ENCODE data around the gene CFAP299. TPM values are rescaled to one million over a fixed set of nuclear protein-coding genes. Genes with fewer than 3 reads are reported as not detected.

Gene CFAP299
- total and polyA plus RNA-seq, 10 donors: 0.11 TPM; not detected in 9

DNA sequence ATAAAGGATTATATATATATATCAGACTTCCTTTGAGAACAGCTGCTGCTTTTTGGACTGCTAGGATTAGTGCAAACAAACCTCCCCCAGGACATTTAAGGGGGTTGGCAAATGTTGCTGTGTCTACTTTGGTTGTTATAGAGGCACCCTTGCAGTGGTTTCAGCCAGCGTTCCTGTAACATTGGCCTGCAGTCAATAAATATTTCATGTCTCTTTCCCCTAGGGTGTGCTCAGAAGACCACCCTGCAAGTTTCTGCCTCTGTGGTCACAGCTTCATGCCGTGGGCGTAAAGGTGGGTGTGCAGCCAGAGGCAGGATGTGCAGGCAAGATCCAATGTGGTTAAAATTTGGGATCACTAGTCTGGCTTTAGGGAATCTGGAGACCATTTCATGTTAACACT lies 40.2 kb upstream of the CFAP299 start:
- DNase-seq: no peak
- no peak for TF ChIP-seq POLR2A (IDR thresholded peaks at IDR 0.05)
- no peak for TF ChIP-seq CTCF (IDR thresholded peaks at IDR 0.05 in 8 of 11, conservative IDR thresholded peaks at IDR 0.05 in 3 of 11)
- no peak for TF ChIP-seq POLR2AphosphoS5 (IDR thresholded peaks at IDR 0.05)
- no peaks in the 10 kb centered on the region for H3K9me3 ChIP-seq
- H3K4me1 ChIP-seq: no peaks in the 10 kb centered on the region
- WGBS, 5 donors: 71 to 90% (median 80%) methylated on average over 3 of the region's 3 CpGs
- H3K4me3 ChIP-seq: no peak overlapping the region
- H3K27ac ChIP-seq: no peak overlapping the region
- peaks cover 0 to 9% (median 0%) of the 10 kb centered on the region in 7 donors for H3K27me3 ChIP-seq (replicated peaks in 1 of 7)
- intact Hi-C loops (cut with DNase I; ENCODE audit: low total_unique reads): no loop called here
- no peaks in the 10 kb centered on the region for H3K36me3 ChIP-seq

DNA sequence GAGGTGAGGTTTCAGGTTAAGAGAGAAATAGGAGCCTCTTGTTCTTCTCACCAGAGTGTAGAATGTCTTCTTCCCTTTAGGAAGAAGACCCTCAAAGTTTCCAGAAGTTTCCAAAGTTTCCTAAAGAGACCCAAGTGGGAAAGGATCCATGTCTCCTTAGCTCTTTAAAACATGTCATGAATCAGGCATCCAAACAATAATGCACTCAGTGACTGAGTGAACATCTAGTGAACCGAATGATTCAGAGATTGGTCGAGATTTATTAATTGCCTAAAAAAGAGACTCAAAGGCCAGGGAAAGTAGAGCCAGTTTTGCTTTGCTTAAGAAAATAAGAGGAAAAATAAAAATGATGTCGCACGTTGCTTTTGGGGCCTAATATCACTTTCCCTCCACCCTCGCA lies 39.7 kb upstream of the CFAP299 start:
- Histone ChIP-seq H3K4me3 (no peak overlapping the region), H3K9me3 (no peaks in the 10 kb centered on the region), H3K27ac (no peak overlapping the region), H3K36me3 (no peaks in the 10 kb centered on the region), H3K27me3 (replicated peaks in 1 of 7) (peaks cover 0 to 13% (median 0%) of the 10 kb centered on the region in 7 donors), H3K4me1 (no peaks in the 10 kb centered on the region)
- TF ChIP-seq POLR2A (IDR thresholded peaks at IDR 0.05): no peak
- no peak for TF ChIP-seq POLR2AphosphoS5 (IDR thresholded peaks at IDR 0.05)
- TF ChIP-seq CTCF (IDR thresholded peaks at IDR 0.05 in 8 of 11, conservative IDR thresholded peaks at IDR 0.05 in 3 of 11): no peak
- DNase-seq: no peak
- WGBS, 5 donors: 91 to 96% (median 92%) methylated on average over 5 of the region's 5 CpGs
- intact Hi-C loops (cut with DNase I; ENCODE audit: low total_unique reads): no loop called here

DNA sequence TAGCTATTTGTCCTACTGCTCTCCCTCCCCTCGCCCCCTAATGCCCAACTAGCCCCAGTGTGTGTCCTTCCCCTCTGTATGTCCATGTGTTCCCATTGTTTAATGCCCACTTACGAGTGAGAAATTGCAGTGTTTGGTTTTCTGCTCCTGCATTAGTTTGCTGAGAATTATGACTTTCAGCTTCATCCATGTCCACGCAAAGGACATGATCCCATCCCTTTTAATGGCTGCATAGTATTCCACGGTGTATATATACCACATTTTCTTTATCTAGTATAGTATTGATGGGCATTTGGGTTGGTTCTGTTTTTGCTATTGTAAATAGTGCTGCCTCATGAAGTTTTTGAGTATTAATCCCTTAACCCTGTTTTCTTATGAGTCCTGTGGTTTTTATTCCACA lies 33.6 kb upstream of the CFAP299 start:
- Histone ChIP-seq H3K27me3 (replicated peaks in 1 of 7) (peaks cover 0 to 13% (median 0%) of the 10 kb centered on the region in 7 donors), H3K9me3 (peaks cover 0 to 4% (median 0%) of the 10 kb centered on the region in 8 donors), H3K27ac (no peak overlapping the region), H3K4me3 (no peak overlapping the region), H3K4me1 (no peaks in the 10 kb centered on the region), H3K36me3 (no peaks in the 10 kb centered on the region)
- TF ChIP-seq CTCF (IDR thresholded peaks at IDR 0.05 in 8 of 11, conservative IDR thresholded peaks at IDR 0.05 in 3 of 11) (no peak), POLR2AphosphoS5 (IDR thresholded peaks at IDR 0.05) (no peak), POLR2A (IDR thresholded peaks at IDR 0.05) (no peak)
- no peak for DNase-seq
- intact Hi-C loops (cut with DNase I; ENCODE audit: low total_unique reads): no loop called here
- 60 to 85% (median 73%) methylated on average over 4 of the region's 4 CpGs for WGBS, 5 donors

DNA sequence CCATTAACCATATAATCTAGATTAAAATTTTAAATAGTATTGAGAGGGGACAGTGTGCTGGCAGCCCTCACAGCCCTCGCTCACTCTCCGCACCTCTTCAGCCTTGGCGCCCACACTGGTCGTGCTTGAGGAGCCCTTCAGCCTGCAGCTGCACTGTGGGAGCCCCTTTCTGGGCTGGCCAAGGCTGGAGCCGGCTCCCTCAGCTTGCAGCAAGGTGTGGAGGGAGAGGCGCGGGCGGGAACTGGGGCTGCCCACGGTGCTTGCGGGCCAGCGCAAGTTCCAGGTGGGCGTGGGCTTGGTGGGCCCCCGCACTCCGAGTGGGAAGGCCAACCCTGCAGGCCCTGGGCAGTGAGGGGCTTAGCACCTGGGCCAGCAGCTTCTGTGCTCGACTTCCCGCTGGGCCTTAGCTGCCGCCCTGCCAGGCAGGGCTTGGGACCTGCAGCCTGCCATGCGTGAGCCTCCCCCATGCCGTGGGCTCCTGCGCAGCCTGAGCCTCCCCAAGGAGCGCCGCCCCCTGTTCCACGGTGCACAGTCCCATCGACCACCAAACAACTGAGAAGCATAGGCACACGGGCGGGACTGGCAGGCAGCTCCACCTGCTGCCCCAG lies 32.8 kb upstream of the CFAP299 start:
- intact Hi-C loops (cut with DNase I; ENCODE audit: low total_unique reads): no loop called here
- Histone ChIP-seq H3K27ac (no peak overlapping the region), H3K36me3 (no peaks in the 10 kb centered on the region), H3K9me3 (peaks cover 0 to 4% (median 0%) of the 10 kb centered on the region in 8 donors), H3K4me3 (no peak overlapping the region), H3K27me3 (replicated peaks in 1 of 7) (peaks cover 0 to 21% (median 0%) of the 10 kb centered on the region in 7 donors), H3K4me1 (no peaks in the 10 kb centered on the region)
- WGBS, 5 donors: 90 to 95% (median 93%) methylated on average over 18 to 26 of the region's 26 CpGs
- no peak for DNase-seq
- TF ChIP-seq CTCF (IDR thresholded peaks at IDR 0.05 in 8 of 11, conservative IDR thresholded peaks at IDR 0.05 in 3 of 11) (no peak), POLR2AphosphoS5 (IDR thresholded peaks at IDR 0.05) (no peak), POLR2A (IDR thresholded peaks at IDR 0.05) (no peak)
